GM23248 (cell line): Measurements from ENCODE around the gene RNU1-1.
"Not testable (repeated sequence)": the region's sequence is repeated elsewhere in the genome, so short reads cannot be mapped to it uniquely, and the experiment has no call there.

Experiments
- EZH2 ChIP-seq: fragments of 200-600 bp; sonication (generic); IDR thresholded peaks from 2 replicates; pipeline ENCODE4 v1.6.1; 2018; ENCODE audit warnings: antibody characterized with exemption, mild to moderate bottlenecking; ENCODE audit not compliant: insufficient read depth, poor library complexity, severe bottlenecking
- EZH2phosphoT487 ChIP-seq: fragments of 200-600 bp; sonication (generic); IDR thresholded peaks from 2 replicates; pipeline ENCODE4 v1.6.1; 2018; ENCODE audit warnings: antibody characterized with exemption, moderate library complexity, mild to moderate bottlenecking, low read depth; ENCODE audit not compliant: insufficient read depth

DNA sequence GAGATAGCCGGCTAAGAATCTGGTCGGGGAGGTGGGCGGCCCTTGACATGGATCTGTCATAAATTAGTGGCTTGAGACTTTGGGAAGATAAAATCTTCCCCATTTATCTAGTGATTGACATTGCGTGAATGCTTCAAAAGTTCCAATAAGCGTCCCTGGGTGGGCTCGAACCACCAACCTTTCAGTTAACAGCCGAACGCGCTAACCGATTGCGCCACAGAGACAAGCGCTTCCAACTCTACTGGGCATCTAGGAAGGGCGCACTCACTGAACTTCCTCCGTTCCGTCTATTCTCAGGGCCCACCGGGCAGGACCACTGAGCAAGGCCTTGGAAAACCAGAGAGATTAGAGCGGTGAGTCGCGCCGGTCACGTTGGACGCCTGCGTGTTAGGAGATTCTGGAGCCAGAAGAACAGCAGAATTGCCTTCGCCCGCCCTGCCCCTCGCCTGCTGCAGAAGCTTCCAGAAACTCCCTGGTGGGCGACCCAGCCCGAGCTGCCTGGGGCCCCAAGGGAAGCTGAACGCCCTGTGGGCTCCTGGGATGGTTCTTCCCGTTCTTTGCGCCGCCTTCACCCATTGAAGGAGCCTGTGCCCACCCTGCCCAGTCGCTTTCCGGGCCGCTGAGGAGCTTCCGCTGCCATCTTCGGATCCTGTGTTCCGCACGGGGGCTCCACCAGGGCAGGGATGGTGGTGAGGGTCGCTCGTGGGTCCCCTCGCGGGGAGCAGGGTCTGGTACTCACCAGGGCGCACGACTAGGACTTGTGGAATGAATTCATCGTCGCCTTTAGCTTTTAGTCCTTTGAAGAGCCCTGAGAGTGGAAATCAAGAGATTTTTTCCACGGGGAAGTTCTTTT lies 6.6 kb upstream of the RNU1-1 start:
- not testable (repeated sequence) for TF ChIP-seq EZH2, EZH2phosphoT487
